Lower leg skin (tissue), 3 donors: Measurements from ENCODE around the gene PDZD2.

Source experiments
- CTCF ChIP-seq, 3 donors: fragments of 450-650 bp; IDR thresholded peaks; one replicate each; pipeline ENCODE4 v1.5.1; 2016; ENCODE audit warnings: antibody characterized with exemption in 3 of 3, mild to moderate bottlenecking in 3 of 3, moderate library complexity in 2 of 3
- POLR2A ChIP-seq, 2 donors: fragments of 450-650 bp; IDR thresholded peaks; one replicate each; pipeline ENCODE4 v1.6.1; 2016 to 2017; ENCODE audit warnings: antibody characterized with exemption in 2 of 2, mild to moderate bottlenecking in 1 of 2, moderate library complexity in 1 of 2

GRCh38 chr5:32003981-32004380 lies 365.1 kb downstream of the PDZD2 start:
- TF ChIP-seq CTCF (IDR thresholded peaks at IDR 0.05) (no peak), POLR2A (IDR thresholded peaks at IDR 0.05) (no peak)
